GM19240 (cell line): ENCODE results near the gene INAFM2.
A peak's percentile ranks its signal among the peaks of the same experiment; 100 is the strongest.

ENCODE experiments used
- DNase-seq: peaks from one replicate; pipeline ENCODE4 v3.0.0; 2011; ENCODE audit warnings: low spot score; ENCODE audit not compliant: insufficient read length

INAFM2 gene

GRCh38 chr15:40342416-40343320 is 19.2 kb downstream of the INAFM2 start:
- DNase-seq, result no peak

- no peak for DNase-seq
Observed at GRCh38 chr15:40343512-40343911, 20.0 kb downstream of the INAFM2 start.

GRCh38 chr15:40344217-40344616 is 20.7 kb downstream of the INAFM2 start:
- DNase-seq, result no peak

GRCh38 chr15:40344631-40345120 is 21.2 kb downstream of the INAFM2 start:
- peak; percentile 70 for DNase-seq

GRCh38 chr15:40345225-40345866 is 21.9 kb downstream of the INAFM2 start:
- no peak for DNase-seq

GRCh38 chr15:40345867-40346578 is 22.5 kb downstream of the INAFM2 start:
- DNase-seq, result no peak

- DNase-seq, result no peak
Observed at GRCh38 chr15:40346579-40347558, 23.4 kb downstream of the INAFM2 start.

- no peak for DNase-seq
Observed at GRCh38 chr15:40347559-40348473, 24.3 kb downstream of the INAFM2 start.

- no peak for DNase-seq
Observed at GRCh38 chr15:40348474-40348870, 25.0 kb downstream of the INAFM2 start.

GRCh38 chr15:40349163-40349562 is 25.7 kb downstream of the INAFM2 start:
- no peak for DNase-seq

GRCh38 chr15:40352281-40352901 is 28.9 kb downstream of the INAFM2 start:
- no peak for DNase-seq

- no peak for DNase-seq
Observed at GRCh38 chr15:40353697-40354096, 30.2 kb downstream of the INAFM2 start.

GRCh38 chr15:40354408-40355171 is 31.1 kb downstream of the INAFM2 start:
- no peak for DNase-seq

GRCh38 chr15:40355976-40356585 is 32.6 kb downstream of the INAFM2 start:
- no peak for DNase-seq

GRCh38 chr15:40357246-40357645 is 33.8 kb downstream of the INAFM2 start:
- DNase-seq, result no peak

- peak; percentile 98 for DNase-seq
Observed at GRCh38 chr15:40357723-40358470, 34.4 kb downstream of the INAFM2 start, which contains the start of gene DISP2. TSS of gene DISP2 (plus strand) at chr15:40358219. CDS start at chr15:40358322, 103 bp downstream.
